HG03378 (cell line): ENCODE data around the gene GINS1.

Source experiments
- ATAC-seq: cut with Tn5 transposase; IDR thresholded peaks from one replicate; pipeline ENCODE4 v1.9.1; 2021; ENCODE audit warnings: mild to moderate bottlenecking, moderate library complexity; ENCODE audit not compliant: unreplicated experiment

The GINS1 gene

GRCh38 chr20:25476106-25477013 is 68.9 kb downstream of the GINS1 start:
- ATAC-seq = no peak

GRCh38 chr20:25477014-25477882 is 69.8 kb downstream of the GINS1 start:
- ATAC-seq = no peak

GRCh38 chr20:25478889-25479568 is 71.6 kb downstream of the GINS1 start:
- no peak for ATAC-seq

- ATAC-seq = no peak
Observed at GRCh38 chr20:25479638-25480037, 72.2 kb downstream of the GINS1 start.

- no peak for ATAC-seq
Observed at GRCh38 chr20:25480156-25480555, 72.7 kb downstream of the GINS1 start.

- ATAC-seq = no peak
Observed at GRCh38 chr20:25480797-25481196, 73.3 kb downstream of the GINS1 start.

- ATAC-seq = no peak
Observed at GRCh38 chr20:25481235-25481917, 73.9 kb downstream of the GINS1 start.

GRCh38 chr20:25481918-25482253 is 74.4 kb downstream of the GINS1 start:
- no peak for ATAC-seq

GRCh38 chr20:25483431-25484132 is 76.1 kb downstream of the GINS1 start:
- no peak for ATAC-seq

- ATAC-seq = no peak
Observed at GRCh38 chr20:25484224-25484846, 76.9 kb downstream of the GINS1 start.

GRCh38 chr20:25484911-25485511 is 77.5 kb downstream of the GINS1 start:
- ATAC-seq = no peak

- no peak for ATAC-seq
Observed at GRCh38 chr20:25485872-25486271, 78.4 kb downstream of the GINS1 start.

- no peak for ATAC-seq
Observed at GRCh38 chr20:25486377-25486776, 78.9 kb downstream of the GINS1 start.

- ATAC-seq = no peak
Observed at GRCh38 chr20:25487306-25487705, 79.8 kb downstream of the GINS1 start.

- ATAC-seq = no peak
Observed at GRCh38 chr20:25487975-25488374, 80.5 kb downstream of the GINS1 start.

- ATAC-seq = no peak
Observed at GRCh38 chr20:25489221-25489871, 81.9 kb downstream of the GINS1 start.

GRCh38 chr20:25490656-25491445 is 83.4 kb downstream of the GINS1 start:
- ATAC-seq = no peak

- ATAC-seq = no peak
Observed at GRCh38 chr20:25491446-25492038, 84.1 kb downstream of the GINS1 start.
